ENCODE data around the gene SLC2A13.

The SLC2A13 gene

GRCh38 chr12:39743655-39744054 is 362.2 kb downstream of the SLC2A13 start:
- DNase-seq, result no peak

DNA sequence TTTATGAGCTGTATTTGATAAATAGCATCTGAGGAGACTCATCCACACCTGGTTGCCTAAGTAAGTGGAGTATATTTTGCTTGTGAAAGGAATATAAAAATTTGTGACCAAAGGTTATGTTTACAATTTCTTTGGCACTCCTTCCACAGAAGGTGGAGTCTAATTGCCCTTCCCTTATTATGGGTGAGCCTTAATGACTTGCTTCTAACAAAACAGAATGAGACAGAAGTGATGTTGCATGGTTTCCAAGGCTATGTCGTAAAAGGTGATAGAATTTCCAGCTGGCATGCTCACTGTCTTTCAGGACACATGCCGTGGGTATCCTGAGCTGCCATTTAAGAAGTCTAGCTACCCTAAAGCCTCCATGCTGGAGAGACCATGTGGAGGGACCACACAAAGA is 369.5 kb downstream of the SLC2A13 start:
- DNase-seq, result no peak

- DNase-seq, result peak; percentile 51
These were observed 382.1 kb downstream of the SLC2A13 start for GRCh38 chr12:39723831-39724230.

DNA sequence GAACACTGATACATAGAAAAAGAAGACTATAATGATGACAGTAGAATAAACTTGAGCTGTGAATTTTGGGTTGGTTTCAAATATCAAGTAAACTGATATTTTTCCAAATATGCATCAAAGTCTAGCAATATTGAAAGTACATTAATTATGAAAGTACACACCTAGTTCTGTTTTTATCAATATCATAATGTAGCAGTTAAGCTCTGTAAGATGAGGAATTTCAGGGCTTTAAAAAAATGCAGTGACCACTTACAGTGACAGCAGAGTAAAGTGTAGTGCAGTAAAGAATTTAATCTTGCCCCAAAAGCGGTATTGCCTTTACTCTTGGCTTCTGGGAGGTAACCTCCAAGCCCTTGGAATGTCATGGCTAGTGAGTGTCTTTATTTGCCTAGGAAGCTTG is 383.4 kb downstream of the SLC2A13 start:
- DNase-seq, result no peak

- no peak for DNase-seq
These were observed 392.3 kb downstream of the SLC2A13 start for GRCh38 chr12:39713552-39713951.

DNA sequence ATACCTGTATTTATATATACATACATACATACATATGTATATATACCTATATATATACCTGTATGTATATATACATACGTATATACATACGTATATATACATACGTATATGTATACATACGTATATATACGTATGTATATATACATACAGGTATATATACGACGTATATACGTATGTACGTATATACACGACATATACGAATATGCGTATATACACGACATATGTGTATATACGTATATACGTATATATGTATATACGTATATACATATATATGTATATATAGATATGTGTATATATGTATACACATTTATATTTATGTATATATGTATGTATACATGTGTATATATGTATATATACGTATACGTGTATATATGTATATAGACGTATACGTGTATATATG is 393.5 kb downstream of the SLC2A13 start:
- no peak for DNase-seq
